AG09309 (cell line): Measurements from ENCODE around the gene GLT1D1.

Experiments used
- DNase-seq: peaks from one replicate; pipeline ENCODE4 v3.0.0-alpha.2; 2010; ENCODE audit warnings: low read depth
- H3K4me3 ChIP-seq: 2 replicates; pipeline ENCODE4 v1.5.1; 2011; ENCODE audit warnings: mild to moderate bottlenecking, low read depth, low read length, moderate library complexity; ENCODE audit not compliant: control insufficient read depth
- TF ChIP-seq, protein P1 (sequence below): IDR thresholded peaks from 2 replicates; pipeline ENCODE4 v1.5.1; 2011; ENCODE audit warnings: mild to moderate bottlenecking, low read depth, low read length, inconsistent platforms; ENCODE audit not compliant: insufficient read depth, control insufficient read depth; ENCODE audit errors: missing control alignments

The GLT1D1 gene

DNA sequence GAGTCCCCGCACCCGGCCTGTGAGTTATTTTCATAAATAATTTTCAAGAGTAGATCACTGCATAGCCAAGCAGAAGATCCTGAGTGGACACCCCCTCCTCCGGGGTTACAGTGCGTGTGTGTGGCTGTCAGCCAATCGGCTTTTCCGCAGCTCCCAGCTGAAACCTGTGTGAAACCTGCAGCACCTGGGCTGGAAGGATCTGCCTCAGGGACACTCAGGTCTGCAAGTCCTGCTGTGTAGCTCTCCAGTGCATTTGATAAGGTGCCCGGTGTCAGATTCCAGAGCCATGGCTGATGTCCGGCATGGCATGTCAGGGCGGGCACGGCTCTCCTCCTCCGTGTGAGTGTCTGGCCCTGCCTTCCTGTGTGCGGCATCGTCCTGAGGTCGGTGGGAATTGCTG is 124.8 kb downstream of the GLT1D1 start:
- no peak overlapping the region for H3K4me3 ChIP-seq
- DNase-seq, result no peak
- TF ChIP-seq, protein P1, sequence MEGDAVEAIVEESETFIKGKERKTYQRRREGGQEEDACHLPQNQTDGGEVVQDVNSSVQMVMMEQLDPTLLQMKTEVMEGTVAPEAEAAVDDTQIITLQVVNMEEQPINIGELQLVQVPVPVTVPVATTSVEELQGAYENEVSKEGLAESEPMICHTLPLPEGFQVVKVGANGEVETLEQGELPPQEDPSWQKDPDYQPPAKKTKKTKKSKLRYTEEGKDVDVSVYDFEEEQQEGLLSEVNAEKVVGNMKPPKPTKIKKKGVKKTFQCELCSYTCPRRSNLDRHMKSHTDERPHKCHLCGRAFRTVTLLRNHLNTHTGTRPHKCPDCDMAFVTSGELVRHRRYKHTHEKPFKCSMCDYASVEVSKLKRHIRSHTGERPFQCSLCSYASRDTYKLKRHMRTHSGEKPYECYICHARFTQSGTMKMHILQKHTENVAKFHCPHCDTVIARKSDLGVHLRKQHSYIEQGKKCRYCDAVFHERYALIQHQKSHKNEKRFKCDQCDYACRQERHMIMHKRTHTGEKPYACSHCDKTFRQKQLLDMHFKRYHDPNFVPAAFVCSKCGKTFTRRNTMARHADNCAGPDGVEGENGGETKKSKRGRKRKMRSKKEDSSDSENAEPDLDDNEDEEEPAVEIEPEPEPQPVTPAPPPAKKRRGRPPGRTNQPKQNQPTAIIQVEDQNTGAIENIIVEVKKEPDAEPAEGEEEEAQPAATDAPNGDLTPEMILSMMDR, result no peak

- DNase-seq, result no peak
- H3K4me3 ChIP-seq, result no peak overlapping the region
- TF ChIP-seq, protein P1, result no peak
Observed at GRCh38 chr12:128980623-128981022, 127.3 kb downstream of the GLT1D1 start.

GRCh38 chr12:128981971-128982533 is 128.8 kb downstream of the GLT1D1 start:
- DNase-seq, result no peak
- H3K4me3 ChIP-seq, result no peak overlapping the region
- TF ChIP-seq, protein P1, result no peak

DNA sequence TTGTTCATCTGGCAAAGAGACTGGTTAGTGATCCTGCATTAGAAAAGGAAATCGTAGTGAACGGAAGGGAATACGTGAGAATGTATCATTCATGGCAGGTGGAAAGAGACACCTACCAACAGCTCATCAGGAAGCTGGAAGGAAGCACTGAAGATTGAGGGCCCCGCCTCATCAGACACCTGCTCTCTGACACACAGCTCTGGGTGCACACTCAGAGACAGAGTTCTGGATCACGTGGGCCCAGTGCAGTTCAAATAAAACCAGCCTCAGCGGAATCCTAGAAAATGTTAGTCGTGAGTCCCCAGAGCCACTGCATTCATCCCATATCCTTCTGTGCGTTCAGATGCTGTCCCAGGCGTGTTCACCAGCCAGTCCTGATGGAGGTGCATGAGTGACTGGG is 129.7 kb downstream of the GLT1D1 start:
- no peak overlapping the region for H3K4me3 ChIP-seq
- TF ChIP-seq, protein P1, result no peak
- no peak for DNase-seq

- H3K4me3 ChIP-seq, result no peak overlapping the region
- no peak for DNase-seq
- TF ChIP-seq, protein P1, result no peak
Observed at GRCh38 chr12:128983371-128983770, 130.1 kb downstream of the GLT1D1 start.

GRCh38 chr12:128986957-128987356 is 133.7 kb downstream of the GLT1D1 start:
- no peak overlapping the region for H3K4me3 ChIP-seq
- DNase-seq, result no peak
- TF ChIP-seq, protein P1, result no peak

- TF ChIP-seq, protein P1, result no peak
- no peak for DNase-seq
- no peak overlapping the region for H3K4me3 ChIP-seq
Observed at GRCh38 chr12:128989287-128989686, 136.0 kb downstream of the GLT1D1 start.
